Mesothelial cell of epicardium (in vitro differentiated cells): ENCODE results near the gene GALNT2. TPM values are rescaled to one million over a fixed set of nuclear protein-coding genes. Genes with fewer than 3 reads are reported as not detected.

ENCODE experiments used
- DNase-seq, 2 experiments: peaks; one replicate each; pipeline ENCODE4 v3.0.0; 2021; ENCODE audit warnings: low spot score in 2 of 2; ENCODE audit not compliant: unreplicated experiment in 2 of 2
- H3K27ac Mint-ChIP-seq: 2 replicates; pipeline ENCODE4 v1.8.0; 2021; ENCODE audit warnings: mixed read lengths
- H3K27me3 Mint-ChIP-seq: 2 replicates; pipeline ENCODE4 v1.8.0; 2021; ENCODE audit warnings: low read depth, mixed read lengths
- H3K36me3 Mint-ChIP-seq: 2 replicates; pipeline ENCODE4 v1.8.0; 2021; ENCODE audit warnings: mixed read lengths
- H3K4me1 Mint-ChIP-seq: 2 replicates; pipeline ENCODE4 v1.8.0; 2021; ENCODE audit warnings: mixed read lengths
- H3K4me3 Mint-ChIP-seq: 2 replicates; pipeline ENCODE4 v1.8.0; 2021; ENCODE audit warnings: mild to moderate bottlenecking, moderate library complexity, mixed read lengths
- H3K9me3 Mint-ChIP-seq: 2 replicates; pipeline ENCODE4 v1.8.0; 2021; ENCODE audit warnings: mixed read lengths
- CTCF ChIP-seq: fragments of 200-600 bp; sonication (generic); IDR thresholded peaks from one replicate; pipeline ENCODE4 v1.5.0; 2021; ENCODE audit warnings: antibody characterized with exemption; ENCODE audit not compliant: unreplicated experiment
- total RNA-seq: library from RNA; stranded (reverse); gene quantifications from 3 replicates; pipeline ENCODE4 v1.2.1, GENCODE V29; 2021

GALNT2 gene
- total RNA-seq, 1 donor from 2014 or later, result 48.3 TPM

- H3K9me3 Mint-ChIP-seq, result no peaks in the 10 kb centered on the region
- H3K27me3 Mint-ChIP-seq, result no peaks in the 10 kb centered on the region
- no peak overlapping the region for H3K27ac Mint-ChIP-seq
- TF ChIP-seq CTCF, result no peak
- no peak for DNase-seq
- no peaks in the 10 kb centered on the region for H3K36me3 Mint-ChIP-seq
- H3K4me1 Mint-ChIP-seq, result peaks cover 17% of the 10 kb centered on the region
- no peak overlapping the region for H3K4me3 Mint-ChIP-seq
These were observed 204.4 kb downstream of the GALNT2 start for GRCh38 chr1:230271300-230272035.

GRCh38 chr1:230272557-230272956 is 205.5 kb downstream of the GALNT2 start:
- Mint-ChIP-seq H3K36me3 (no peaks in the 10 kb centered on the region), H3K9me3 (no peaks in the 10 kb centered on the region), H3K27ac (no peak overlapping the region), H3K4me3 (no peak overlapping the region), H3K27me3 (no peaks in the 10 kb centered on the region), H3K4me1 (peaks cover 16% of the 10 kb centered on the region)
- no peak for DNase-seq
- no peak for TF ChIP-seq CTCF

GRCh38 chr1:230273141-230273710 is 206.2 kb downstream of the GALNT2 start:
- H3K4me3 Mint-ChIP-seq, result no peak overlapping the region
- no peaks in the 10 kb centered on the region for H3K9me3 Mint-ChIP-seq
- DNase-seq, result peak in 1 of 2 experiments; percentile 27

GRCh38 chr1:230274254-230274653 is 207.2 kb downstream of the GALNT2 start:
- Mint-ChIP-seq H3K27ac (no peak overlapping the region), H3K4me1 (peaks cover 12% of the 10 kb centered on the region), H3K36me3 (no peaks in the 10 kb centered on the region), H3K27me3 (no peaks in the 10 kb centered on the region), H3K4me3 (no peak overlapping the region), H3K9me3 (no peaks in the 10 kb centered on the region)
- TF ChIP-seq CTCF, result no peak
- DNase-seq, result peak in 1 of 2 experiments; percentile 24

More at GRCh38 chr1:230273141-230273710, 206.2 kb downstream of the GALNT2 start:
- no peaks in the 10 kb centered on the region for H3K27me3 Mint-ChIP-seq
- no peaks in the 10 kb centered on the region for H3K36me3 Mint-ChIP-seq
- H3K27ac Mint-ChIP-seq, result no peak overlapping the region
- TF ChIP-seq CTCF, result no peak
- peaks cover 15% of the 10 kb centered on the region for H3K4me1 Mint-ChIP-seq

- DNase-seq, result peak in 1 of 2 experiments; percentile 27
- H3K27ac Mint-ChIP-seq, result no peak overlapping the region
- peaks cover 9% of the 10 kb centered on the region for H3K4me1 Mint-ChIP-seq
- no peaks in the 10 kb centered on the region for H3K27me3 Mint-ChIP-seq
- H3K36me3 Mint-ChIP-seq, result peaks cover 4% of the 10 kb centered on the region
- no peak overlapping the region for H3K4me3 Mint-ChIP-seq
- H3K9me3 Mint-ChIP-seq, result no peaks in the 10 kb centered on the region
- TF ChIP-seq CTCF, result no peak
These were observed 209.4 kb downstream of the GALNT2 start for GRCh38 chr1:230276401-230276800.
